SIG-M5 treated with dmso at 0.1 percent for 504 hours (cell line): ENCODE measurements around the gene ZFY.

Experiments used
- DNase-seq: peaks from one replicate; lab custom pipeline; 2025; ENCODE audit not compliant: unreplicated experiment; lab: John Stamatoyannopoulos, UW

Gene ZFY

DNA sequence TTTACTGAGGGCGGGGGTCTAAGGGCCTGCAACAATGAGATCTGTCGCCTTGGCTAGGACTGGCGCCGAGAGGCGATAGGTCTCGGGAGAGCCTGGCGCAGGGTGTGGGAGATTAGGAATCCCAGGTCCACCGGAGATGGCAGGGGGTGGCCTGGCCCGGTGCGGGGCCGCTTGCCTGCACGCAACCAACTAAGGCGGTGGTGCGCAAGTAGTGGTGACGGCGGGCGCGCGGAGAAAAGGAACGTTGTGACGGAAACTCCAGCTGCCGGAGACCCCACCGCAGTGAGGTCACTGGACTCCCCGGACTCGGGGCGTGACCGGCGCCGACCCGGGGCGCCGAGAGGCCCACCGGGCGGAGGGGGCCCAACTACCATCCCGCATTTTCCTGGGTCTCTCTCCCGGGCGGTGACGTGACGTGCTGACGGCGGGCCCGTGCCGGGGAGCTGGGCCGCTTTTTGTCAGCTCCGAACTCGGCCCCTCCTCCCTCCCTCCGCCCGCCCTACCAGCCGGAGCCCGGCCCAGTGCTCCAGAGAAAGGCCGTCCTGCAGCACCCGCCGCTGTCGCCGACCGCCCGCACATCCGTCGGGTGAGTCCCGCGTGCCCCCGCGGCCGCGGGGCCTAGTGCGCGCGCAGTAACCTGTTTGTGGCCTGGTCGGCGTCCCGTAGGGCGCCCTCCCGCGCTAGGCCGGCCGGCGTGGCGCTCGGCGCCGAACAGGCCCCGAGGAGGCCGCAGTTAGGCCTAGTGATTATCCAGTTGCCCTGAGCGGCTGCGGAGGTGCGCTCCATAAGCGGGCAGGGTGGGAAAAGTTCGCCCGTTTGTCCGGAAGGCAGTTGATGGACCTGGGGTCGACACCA is at the start of gene ZFY:
Gene ZFY, plus strand, starts transcription at position 521 of the 855 bp plus-strand sequence. CDS start 18,556 bp downstream, outside the sequence.
- DNase-seq: no peak

DNA sequence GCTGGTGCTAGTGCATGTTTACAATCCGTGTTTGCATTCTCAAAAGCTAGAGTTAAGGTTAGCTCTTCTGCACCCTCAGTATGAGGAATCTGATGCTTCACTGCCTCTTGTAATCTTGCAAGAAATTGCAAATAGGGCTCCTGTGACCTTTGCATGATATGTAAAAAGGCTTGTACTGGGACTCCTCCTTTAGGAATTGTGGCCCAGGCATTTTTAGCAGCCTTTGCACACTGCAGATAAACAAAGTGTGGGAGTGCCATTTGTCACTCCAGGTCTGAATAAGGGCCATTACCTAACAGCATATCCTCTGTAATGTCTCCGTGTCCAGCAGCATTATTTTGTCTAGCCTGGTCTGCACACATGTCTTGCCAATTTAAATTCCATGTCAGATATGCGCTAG is 49.3 kb upstream of the ZFY start:
- DNase-seq: no peak

DNA sequence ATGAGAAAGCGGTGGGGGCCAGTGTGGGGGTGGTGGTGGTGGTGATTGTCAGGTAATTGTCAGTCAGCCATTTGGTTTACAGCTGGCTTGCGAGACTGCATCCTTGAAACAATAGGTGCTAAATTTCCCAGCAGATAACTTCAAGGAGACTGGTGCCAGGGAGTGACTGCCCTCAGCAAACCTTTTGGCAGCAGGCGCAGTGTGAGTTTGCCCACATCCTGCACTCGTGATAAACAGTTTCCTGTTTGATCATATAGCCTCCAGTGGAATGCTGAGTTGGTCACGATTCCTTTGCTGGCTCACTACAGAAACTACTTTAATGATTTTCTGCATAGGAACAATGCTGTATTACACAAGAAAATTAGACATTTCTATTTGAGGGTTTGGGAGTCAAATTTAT is 47.8 kb upstream of the ZFY start:
- DNase-seq: no peak

DNA sequence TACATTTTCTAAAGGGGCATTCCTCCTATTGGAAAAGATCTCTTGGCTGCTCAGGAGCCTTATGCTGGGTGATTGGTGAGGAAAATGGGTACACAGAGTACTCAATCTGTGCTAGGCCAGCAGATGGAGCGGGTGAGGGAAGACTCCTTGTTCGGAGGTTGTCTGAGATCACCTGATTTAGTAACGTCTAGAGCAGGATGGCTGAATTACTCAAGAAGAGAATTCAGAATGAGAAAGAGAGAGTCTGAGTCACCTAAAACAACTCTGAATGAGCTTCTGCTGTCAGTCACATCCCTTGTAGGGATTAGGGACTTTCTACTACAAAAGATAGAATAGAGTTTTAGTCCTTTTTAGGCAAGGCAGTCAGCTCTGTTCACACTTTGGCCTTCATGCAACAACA is 47.2 kb upstream of the ZFY start:
- DNase-seq: no peak

GRCh38 chrY:2893471-2893870 is 41.7 kb upstream of the ZFY start:
- DNase-seq: no peak

- no peak for DNase-seq
These were observed 39.1 kb upstream of the ZFY start for GRCh38 chrY:2896050-2896449.

DNA sequence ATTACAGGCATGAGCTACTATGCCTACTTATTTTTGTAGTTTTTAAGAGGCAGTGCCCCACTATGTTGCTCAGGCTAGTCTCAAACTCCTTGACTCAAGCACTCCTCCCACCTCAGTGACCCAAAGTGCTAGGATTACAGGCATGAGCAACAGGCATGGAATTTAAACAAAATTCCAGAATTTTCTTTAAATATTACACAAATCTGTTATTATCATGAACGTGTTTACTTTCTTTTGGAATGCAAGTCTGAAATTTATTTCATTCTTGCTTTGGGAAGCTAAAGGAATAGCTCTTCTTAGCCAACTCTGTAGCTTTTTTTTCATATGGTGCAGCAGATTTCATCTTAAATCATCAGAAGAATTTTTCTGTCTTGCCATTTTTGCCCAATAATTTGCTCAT is 27.8 kb upstream of the ZFY start:
- no peak for DNase-seq

- no peak for DNase-seq
These were observed 21.9 kb upstream of the ZFY start for GRCh38 chrY:2913066-2913815.

- no peak for DNase-seq
These were observed 1.1 kb upstream of the ZFY start for GRCh38 chrY:2934078-2934477.

DNA sequence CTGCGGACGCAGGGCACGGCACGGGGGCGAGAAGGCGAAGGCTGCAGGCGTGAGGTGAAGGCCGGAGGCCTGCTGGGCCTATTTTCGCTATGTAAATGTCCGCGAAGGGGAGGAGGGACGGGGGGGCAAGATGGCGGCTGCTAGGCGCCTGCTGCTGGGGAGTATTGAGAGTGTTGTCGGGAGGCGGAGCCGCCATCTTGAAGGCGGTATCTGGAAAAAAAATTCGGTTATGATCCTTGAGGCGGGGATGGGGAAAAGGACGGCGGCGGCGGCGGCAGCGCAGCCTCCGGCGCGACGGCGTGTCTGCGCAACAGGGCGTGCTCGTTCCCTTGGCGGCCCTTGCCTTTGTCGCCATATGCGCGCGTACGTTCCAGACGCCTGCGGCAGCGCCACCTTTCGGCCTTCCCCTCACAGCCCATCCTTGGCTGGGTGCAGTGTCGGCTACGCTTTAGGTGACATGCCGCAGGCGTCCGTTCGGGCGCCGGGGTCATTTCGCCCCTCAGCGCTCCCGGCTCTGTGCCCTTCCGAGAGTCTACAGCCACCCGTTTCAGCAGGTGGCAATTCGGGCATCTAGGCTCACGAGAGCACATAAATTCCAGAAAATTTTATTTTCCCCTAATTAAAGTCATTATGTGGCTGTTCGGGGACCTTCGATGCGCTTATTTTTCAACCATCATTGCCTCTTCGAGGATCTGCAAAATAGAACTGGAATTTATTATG is 695 bp downstream of the ZFY start:
- no peak for DNase-seq

- DNase-seq: no peak
These were observed 1.2 kb downstream of the ZFY start for GRCh38 chrY:2936436-2936750.

- DNase-seq: no peak
These were observed 2.0 kb downstream of the ZFY start for GRCh38 chrY:2937149-2937548.

- DNase-seq: no peak
These were observed 14.5 kb downstream of the ZFY start for GRCh38 chrY:2949590-2950252.

DNA sequence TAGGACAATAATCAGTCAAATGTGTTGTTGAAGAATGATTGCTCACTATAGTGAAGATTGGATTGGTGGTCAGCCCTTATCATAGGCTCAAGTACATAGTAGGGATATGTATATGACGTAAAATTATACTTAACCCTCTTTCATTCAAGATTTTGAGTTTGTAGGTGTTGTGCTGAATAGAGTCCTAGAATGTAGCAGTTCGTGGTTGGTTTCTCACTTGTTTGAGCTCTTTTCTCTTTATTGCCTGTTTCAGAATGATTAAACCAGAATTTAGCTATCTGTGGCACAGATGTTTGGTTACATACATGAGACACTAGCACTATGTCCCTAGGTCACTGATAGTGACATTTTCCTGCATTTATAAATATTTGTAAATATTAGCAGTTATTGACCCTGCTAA is 15.5 kb downstream of the ZFY start:
- no peak for DNase-seq

GRCh38 chrY:2952912-2953311 is 17.7 kb downstream of the ZFY start:
- DNase-seq: no peak

DNA sequence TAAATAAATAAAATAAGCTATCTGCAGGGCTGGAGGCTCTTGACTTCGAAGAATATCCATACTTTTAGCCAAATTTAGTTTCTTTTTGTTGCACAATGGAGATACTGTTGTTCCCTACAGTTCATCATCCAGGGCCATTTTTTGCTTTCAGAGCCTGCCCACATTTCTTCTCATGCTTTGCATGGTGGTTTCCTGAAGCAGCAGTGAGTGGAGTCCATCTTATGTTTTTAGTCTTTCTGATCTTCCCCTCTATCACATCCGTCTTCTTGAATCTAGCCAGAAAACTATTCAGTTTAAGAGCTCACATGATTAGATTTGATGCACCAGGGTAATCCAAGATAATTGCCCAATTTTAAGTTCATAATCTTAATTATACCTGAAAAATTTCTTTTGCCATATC is 19.6 kb downstream of the ZFY start:
- DNase-seq: no peak

DNA sequence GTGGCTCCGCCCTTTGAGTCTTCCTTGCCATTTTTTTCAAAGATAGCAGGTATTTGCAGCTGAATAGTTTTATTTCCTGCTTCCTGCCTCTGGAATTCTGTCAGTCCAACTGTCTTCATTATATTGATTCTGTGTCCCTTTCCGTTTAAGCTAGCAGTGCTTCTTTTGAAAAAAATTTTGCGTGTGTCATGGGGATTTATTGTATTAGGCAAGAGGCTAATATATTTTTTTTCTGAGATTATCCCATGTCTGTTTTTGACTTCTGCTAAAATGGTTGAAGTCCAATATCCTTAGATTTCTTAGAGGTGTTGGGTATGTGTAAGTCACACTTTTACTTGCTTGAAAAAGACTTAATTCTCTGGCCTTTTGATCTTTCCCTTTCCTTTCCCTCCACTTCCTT is 20.4 kb downstream of the ZFY start:
- DNase-seq: no peak

GRCh38 chrY:2962061-2962460 is 26.9 kb downstream of the ZFY start:
- no peak for DNase-seq

- no peak for DNase-seq
These were observed 29.6 kb downstream of the ZFY start for GRCh38 chrY:2964814-2965213.

DNA sequence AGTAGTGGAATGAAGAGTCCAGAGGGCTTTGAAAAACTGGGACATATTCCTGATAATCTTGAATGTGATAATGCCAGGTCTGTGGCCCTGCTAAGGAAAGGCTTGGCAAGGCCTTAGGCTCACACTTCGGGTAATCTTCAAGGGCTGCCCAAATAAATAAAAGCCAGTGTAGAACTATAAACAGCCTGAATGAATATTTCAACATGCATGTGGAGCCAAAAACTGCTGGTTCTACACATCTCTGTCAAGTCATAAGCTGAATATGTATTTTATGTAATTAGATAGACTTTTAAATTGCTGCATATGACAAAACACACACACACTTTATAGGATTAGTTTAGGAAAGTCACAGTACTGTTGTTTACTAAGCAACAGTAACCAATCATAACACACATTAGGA is 30.4 kb downstream of the ZFY start:
- DNase-seq: no peak

- no peak for DNase-seq
These were observed 34.4 kb downstream of the ZFY start for GRCh38 chrY:2969561-2969960.
